PFSK-1 (cell line): Measurements from ENCODE around the gene ADAT3.

Experiments
- FOXP2 ChIP-seq: optimal IDR thresholded peaks from 2 replicates; pipeline ENCODE3; 2011; ENCODE audit warnings: borderline replicate concordance, control low read depth, inconsistent platforms; ENCODE audit not compliant: insufficient read depth; ENCODE audit errors: extremely low read length, extremely low read depth
- POLR2AphosphoS5 ChIP-seq: IDR thresholded peaks from 2 replicates; pipeline ENCODE4 v1.6.1; 2012; ENCODE audit warnings: low read depth, mild to moderate bottlenecking, control low read depth, low read length, moderate library complexity
- SIN3A ChIP-seq: IDR thresholded peaks from 2 replicates; pipeline ENCODE4 v1.6.1; 2012; ENCODE audit warnings: mild to moderate bottlenecking, low read length, moderate library complexity, borderline replicate concordance; ENCODE audit not compliant: insufficient read depth
- TAF1 ChIP-seq: IDR thresholded peaks from 2 replicates; pipeline ENCODE4 v1.6.1; 2012; ENCODE audit warnings: low read length, control low read depth, borderline replicate concordance; ENCODE audit not compliant: insufficient read depth
- TF ChIP-seq, protein P1 (sequence below), 2 experiments: IDR thresholded peaks; 2 replicates each; pipeline versions ENCODE4 v1.6.1 to v1.8.0; 2011 to 2012; ENCODE audit warnings: low read depth in 2 of 2, low read length in 2 of 2, control low read depth in 1 of 2, inconsistent platforms in 1 of 2, mild to moderate bottlenecking in 1 of 2, moderate library complexity in 1 of 2; ENCODE audit not compliant: insufficient read depth in 1 of 2

Gene ADAT3

DNA sequence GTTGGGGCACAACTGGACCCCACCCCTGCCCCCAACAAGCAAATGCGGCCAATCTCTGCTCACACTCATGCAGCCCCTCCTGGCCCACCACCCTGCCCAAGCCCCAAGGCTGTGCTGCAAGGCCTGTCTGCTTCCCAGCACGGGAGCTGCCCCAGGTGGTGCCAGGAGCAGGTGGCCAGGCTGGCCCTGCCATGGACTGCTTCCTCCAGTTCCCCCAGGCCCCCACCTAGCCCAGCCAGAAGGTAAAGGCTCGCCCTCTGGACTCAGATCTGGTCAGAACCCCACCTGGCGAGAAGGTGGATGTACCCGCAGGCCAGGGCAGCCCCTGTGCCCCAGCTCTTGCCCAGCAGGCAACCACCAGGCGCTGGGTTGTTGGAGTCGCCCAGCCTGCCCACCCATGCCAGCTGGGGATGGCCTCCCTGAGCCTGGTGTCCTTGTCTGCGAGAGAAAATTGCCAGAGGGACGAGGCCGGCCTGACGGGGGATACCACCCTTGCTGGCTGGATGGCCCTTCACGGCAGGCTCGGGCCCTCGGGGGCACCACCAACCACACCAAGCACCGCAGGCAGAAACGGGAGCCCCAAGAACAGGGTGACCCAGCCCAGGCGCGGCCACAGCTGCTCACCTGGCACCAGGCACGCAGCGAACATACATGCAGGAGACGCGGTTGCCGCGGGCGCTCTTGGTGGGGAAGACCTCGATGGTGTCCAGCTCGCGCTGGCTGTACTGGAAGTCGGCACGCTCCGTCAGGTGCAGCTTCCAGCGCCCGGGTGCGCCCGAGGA is 24.4 kb upstream of the ADAT3 start:
- TF ChIP-seq SIN3A (no peak), TAF1 (no peak), FOXP2 (no peak), POLR2AphosphoS5 (no peak)
- TF ChIP-seq, protein P1, sequence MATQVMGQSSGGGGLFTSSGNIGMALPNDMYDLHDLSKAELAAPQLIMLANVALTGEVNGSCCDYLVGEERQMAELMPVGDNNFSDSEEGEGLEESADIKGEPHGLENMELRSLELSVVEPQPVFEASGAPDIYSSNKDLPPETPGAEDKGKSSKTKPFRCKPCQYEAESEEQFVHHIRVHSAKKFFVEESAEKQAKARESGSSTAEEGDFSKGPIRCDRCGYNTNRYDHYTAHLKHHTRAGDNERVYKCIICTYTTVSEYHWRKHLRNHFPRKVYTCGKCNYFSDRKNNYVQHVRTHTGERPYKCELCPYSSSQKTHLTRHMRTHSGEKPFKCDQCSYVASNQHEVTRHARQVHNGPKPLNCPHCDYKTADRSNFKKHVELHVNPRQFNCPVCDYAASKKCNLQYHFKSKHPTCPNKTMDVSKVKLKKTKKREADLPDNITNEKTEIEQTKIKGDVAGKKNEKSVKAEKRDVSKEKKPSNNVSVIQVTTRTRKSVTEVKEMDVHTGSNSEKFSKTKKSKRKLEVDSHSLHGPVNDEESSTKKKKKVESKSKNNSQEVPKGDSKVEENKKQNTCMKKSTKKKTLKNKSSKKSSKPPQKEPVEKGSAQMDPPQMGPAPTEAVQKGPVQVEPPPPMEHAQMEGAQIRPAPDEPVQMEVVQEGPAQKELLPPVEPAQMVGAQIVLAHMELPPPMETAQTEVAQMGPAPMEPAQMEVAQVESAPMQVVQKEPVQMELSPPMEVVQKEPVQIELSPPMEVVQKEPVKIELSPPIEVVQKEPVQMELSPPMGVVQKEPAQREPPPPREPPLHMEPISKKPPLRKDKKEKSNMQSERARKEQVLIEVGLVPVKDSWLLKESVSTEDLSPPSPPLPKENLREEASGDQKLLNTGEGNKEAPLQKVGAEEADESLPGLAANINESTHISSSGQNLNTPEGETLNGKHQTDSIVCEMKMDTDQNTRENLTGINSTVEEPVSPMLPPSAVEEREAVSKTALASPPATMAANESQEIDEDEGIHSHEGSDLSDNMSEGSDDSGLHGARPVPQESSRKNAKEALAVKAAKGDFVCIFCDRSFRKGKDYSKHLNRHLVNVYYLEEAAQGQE (IDR thresholded peaks at IDR 0.05; ENCODE audit: insufficient read depth in 1 of 2, low read depth in 2 of 2, low read length in 2 of 2), result no peak

- TF ChIP-seq SIN3A (0 out of 2 replicates have a peak, but pooled peaks have one; percentile 42), POLR2AphosphoS5 (no peak)
These were observed 23.0 kb upstream of the ADAT3 start for GRCh38 chr19:1882089-1882785.

DNA sequence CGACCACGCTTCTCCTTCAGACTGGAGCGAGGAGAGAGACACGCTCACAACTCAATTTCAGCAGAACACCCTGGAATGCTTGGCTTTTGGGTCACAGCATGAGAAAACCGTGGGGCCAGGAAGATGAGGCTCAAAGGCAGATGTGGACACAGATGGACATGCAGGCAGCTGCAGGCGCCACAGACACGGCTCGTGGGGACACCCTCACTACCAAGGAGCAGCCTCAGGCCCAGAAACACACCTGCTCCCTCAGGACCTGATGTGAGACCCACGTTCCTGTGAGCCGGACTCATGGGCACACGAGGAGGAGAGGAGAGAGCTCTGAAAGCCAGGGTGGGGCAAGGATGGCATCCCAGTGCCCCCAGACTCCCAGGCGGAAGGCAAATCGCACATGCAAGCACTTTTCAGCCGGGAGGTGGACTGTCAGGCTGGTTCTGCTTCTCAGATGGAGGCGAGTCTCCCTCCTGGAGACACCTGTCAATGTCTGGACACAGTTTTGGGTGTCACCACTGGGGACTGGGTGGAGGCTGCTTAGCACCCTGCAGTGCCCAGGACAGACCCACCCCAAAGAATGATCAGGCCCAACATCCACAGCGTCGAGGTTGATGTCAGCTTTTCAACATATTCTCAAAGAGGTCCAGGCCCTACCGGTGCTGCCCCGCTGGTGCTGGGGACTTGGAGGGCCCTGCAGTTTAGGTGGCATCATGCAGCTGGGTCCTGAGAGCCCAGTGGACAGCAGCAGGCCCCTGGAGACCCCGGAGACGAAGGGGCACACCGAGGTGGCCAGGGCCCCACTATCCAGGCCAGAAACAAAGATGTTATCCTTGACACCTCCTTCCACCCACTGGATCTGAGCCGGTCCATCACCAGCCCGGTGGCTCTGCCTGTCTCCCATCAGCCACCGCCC is 22.2 kb upstream of the ADAT3 start:
- TF ChIP-seq, protein P1 (IDR thresholded peaks at IDR 0.05; ENCODE audit: insufficient read depth in 1 of 2, low read depth in 2 of 2, low read length in 2 of 2), result no peak

DNA sequence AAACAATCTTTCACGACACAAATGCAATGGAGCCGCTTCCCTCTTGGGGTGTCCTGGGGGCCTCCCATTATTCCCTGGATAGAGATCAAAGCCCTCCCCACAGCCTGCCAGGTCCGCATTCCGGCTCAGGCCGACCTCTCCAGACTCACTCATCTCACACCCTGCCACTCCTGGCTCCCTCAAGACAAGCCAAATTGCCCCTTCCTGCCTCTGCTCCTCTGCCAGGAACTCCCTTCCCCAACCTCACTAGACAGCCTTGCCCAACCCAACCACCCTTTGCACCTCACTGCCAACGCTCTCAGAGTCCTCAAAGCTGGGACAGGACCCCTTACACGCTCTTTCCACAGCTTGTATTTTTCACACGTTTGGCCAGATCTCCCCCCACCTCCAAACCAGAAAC is 21.4 kb upstream of the ADAT3 start:
- TF ChIP-seq POLR2AphosphoS5 (no peak), SIN3A (no peak), TAF1 (no peak), FOXP2 (no peak)
- TF ChIP-seq, protein P1 (IDR thresholded peaks at IDR 0.05; ENCODE audit: insufficient read depth in 1 of 2, low read depth in 2 of 2, low read length in 2 of 2), result no peak

DNA sequence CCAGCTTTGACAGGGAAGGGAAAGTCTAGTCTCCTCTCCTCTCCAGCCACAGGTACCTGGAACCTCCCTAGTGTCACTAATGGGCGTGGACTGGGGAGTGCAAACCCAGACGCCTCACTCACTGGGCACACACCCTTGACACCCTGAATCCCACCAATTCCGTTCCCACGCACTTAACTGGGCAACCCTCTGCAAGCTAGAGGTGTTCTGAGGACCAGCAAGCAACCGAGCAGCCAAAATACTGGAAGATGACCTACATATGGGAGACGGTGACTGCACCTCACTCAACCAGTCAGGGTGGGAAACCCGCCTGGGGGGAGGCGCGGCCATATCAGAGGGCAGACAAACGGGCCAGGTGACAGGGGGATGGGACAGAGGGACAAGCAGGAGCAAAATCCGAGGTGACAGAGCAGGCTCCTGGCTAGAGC is 20.9 kb upstream of the ADAT3 start:
- no peak for TF ChIP-seq TAF1
- TF ChIP-seq, protein P1 (IDR thresholded peaks at IDR 0.05; ENCODE audit: insufficient read depth in 1 of 2, low read depth in 2 of 2, low read length in 2 of 2), result no peak
- no peak for TF ChIP-seq POLR2AphosphoS5
- no peak for TF ChIP-seq FOXP2
- no peak for TF ChIP-seq SIN3A
